Panc1 (cell line): ENCODE data around the gene SCAF1. TPM values are rescaled to one million over a fixed set of nuclear protein-coding genes. Genes with fewer than 3 reads are reported as not detected.

ENCODE experiments used
- ATAC-seq: fragments of 200-7000 bp; cut with Tn5 transposase; 2 replicates; pipeline ENCODE4 v1.9.1; 2020; ENCODE audit warnings: mild to moderate bottlenecking, moderate library complexity
- Bru-seq: library from RNA; stranded (reverse); fragments of 400-500 nt; gene quantifications from one replicate; lab custom pipeline; 2021; lab: Mats Ljungman, UMichigan
- BruChase-seq, 2 experiments: library from RNA; stranded (reverse); fragments of 400-500 nt; gene quantifications; one replicate each; lab custom pipeline; 2021; lab: Mats Ljungman, UMichigan
- BruUV-seq: library from RNA; stranded (reverse); fragments of 400-500 nt; replicated peaks from 2 replicates; lab custom pipeline; 2021; lab: Mats Ljungman, UMichigan
- CTCF ChIA-PET: fragments of 300-600 bp; sonication (Branson Sonifier 250); formaldehyde crosslinking; loops from one replicate; lab custom pipeline; 2022; ENCODE audit warnings: antibody characterized with exemption; lab: Charles Lee
- POLR2A ChIA-PET: fragments of 300-600 bp; sonication (Branson Sonifier 250); formaldehyde crosslinking; loops from one replicate; lab custom pipeline; 2022; ENCODE audit warnings: antibody characterized with exemption; lab: Charles Lee
- DNase-seq: peaks from one replicate; pipeline ENCODE4 v3.0.0-alpha.2; 2010; ENCODE audit warnings: low read depth, low spot score
- H3K27ac ChIP-seq: 2 replicates; pipeline ENCODE4 v1.5.1; 2011; ENCODE audit warnings: mild to moderate bottlenecking, low read length, inconsistent platforms
- H3K27me3 ChIP-seq: fragments of 200-500 bp; sonication (Bioruptor generic); 2 replicates; pipeline ENCODE4 v1.6.0; 2014; ENCODE audit warnings: low read length, inconsistent platforms; ENCODE audit not compliant: control insufficient read depth, insufficient read depth
- H3K36me3 ChIP-seq: fragments of 200-500 bp; sonication (Bioruptor generic); 2 replicates; pipeline ENCODE4 v1.5.1; 2014; ENCODE audit warnings: inconsistent platforms, mild to moderate bottlenecking, low read length, moderate library complexity; ENCODE audit not compliant: control insufficient read depth, insufficient read depth
- H3K4me1 ChIP-seq: 2 replicates; pipeline ENCODE4 v1.5.1; 2011; ENCODE audit warnings: inconsistent platforms, mild to moderate bottlenecking, low read length, moderate library complexity; ENCODE audit not compliant: control insufficient read depth, insufficient read depth
- H3K4me3 ChIP-seq, 2 experiments: 2 replicates each; pipeline ENCODE4 v1.5.1; 2011 to 2012; ENCODE audit warnings: low read depth in 2 of 2, low read length in 2 of 2, mild to moderate bottlenecking in 2 of 2, inconsistent platforms in 1 of 2, moderate library complexity in 1 of 2
- H3K9me3 ChIP-seq: fragments of 200-500 bp; sonication (Bioruptor generic); 2 replicates; pipeline ENCODE4 v1.5.1; 2014; ENCODE audit warnings: low read depth, mild to moderate bottlenecking, inconsistent platforms, low read length, moderate library complexity; ENCODE audit not compliant: control insufficient read depth, insufficient read depth
- CTCF ChIP-seq: fragments of 450-650 bp; IDR thresholded peaks from 2 replicates; pipeline ENCODE4 v1.5.1; 2017; ENCODE audit warnings: mild to moderate bottlenecking
- POLR2AphosphoS5 ChIP-seq: IDR thresholded peaks from 2 replicates; pipeline ENCODE4 v1.6.1; 2012; ENCODE audit warnings: mild to moderate bottlenecking, low read depth, low read length, moderate library complexity
- REST ChIP-seq, 2 experiments: IDR thresholded peaks; 2 replicates each; pipeline ENCODE4 v1.6.1; 2011 to 2012; ENCODE audit warnings: low read depth in 2 of 2, control low read depth in 1 of 2, low read length in 1 of 2, mild to moderate bottlenecking in 1 of 2, moderate library complexity in 1 of 2; ENCODE audit not compliant: insufficient read depth in 1 of 2
- SIN3A ChIP-seq: IDR thresholded peaks from 2 replicates; pipeline ENCODE4 v1.6.1; 2012; ENCODE audit warnings: low read depth, mild to moderate bottlenecking, low read length, moderate library complexity, borderline replicate concordance; ENCODE audit not compliant: insufficient read depth
- TCF7L2 ChIP-seq: IDR thresholded peaks from 2 replicates; pipeline ENCODE4 v1.6.1; 2011; ENCODE audit warnings: mild to moderate bottlenecking, low read depth, low read length, inconsistent platforms
- in situ Hi-C: cut with HindIII; loops from 2 replicates; pipeline ENCODE4 v1.10.0; 2016; ENCODE audit warnings: low sequenced_read_pairs, low pct_unique_long_range_greater_than_20kb
- intact Hi-C: fragments of 100-400 bp; cut with micrococcal nuclease; formaldehyde crosslinking; loops from one replicate; pipeline ENCODE4 v1.10.0; 2022; ENCODE audit not compliant: unreplicated experiment
- long read RNA-seq: library from polyadenylated mRNA; unstranded; transcript quantifications from one replicate; pipeline ENCODE4 v2.0.0, GENCODE V29; 2021; ENCODE audit not compliant: unreplicated experiment
- polyA plus RNA-seq: library from polyadenylated mRNA; unstranded; fragments of >200 nt; gene quantifications from one replicate; pipeline ENCODE4 v1.2.1, GENCODE V29; 2012; ENCODE audit warnings: missing spikeins; ENCODE audit not compliant: insufficient read length
- total RNA-seq: library from RNA; stranded (reverse); gene quantifications from one replicate; pipeline ENCODE4 v1.2.1, GENCODE V29; 2021; ENCODE audit not compliant: unreplicated experiment

The SCAF1 gene
- total RNA-seq (77.4 TPM), Bru-seq, nascent RNA (percentile 75 among the genes with signal in this experiment), BruChase-seq, experiment 1, labeled RNA remaining after a 2-hour chase (percentile 80 among the genes with signal in this experiment), BruChase-seq, experiment 2, labeled RNA remaining after a 6-hour chase (percentile 85 among the genes with signal in this experiment)
- polyA plus RNA-seq = 62.1 TPM
- long read RNA-seq, partial matches to known transcripts = 92 of 98 reads
- long read RNA-seq, other reads (novel, unspliced or antisense) = 6 of 98 reads

DNA sequence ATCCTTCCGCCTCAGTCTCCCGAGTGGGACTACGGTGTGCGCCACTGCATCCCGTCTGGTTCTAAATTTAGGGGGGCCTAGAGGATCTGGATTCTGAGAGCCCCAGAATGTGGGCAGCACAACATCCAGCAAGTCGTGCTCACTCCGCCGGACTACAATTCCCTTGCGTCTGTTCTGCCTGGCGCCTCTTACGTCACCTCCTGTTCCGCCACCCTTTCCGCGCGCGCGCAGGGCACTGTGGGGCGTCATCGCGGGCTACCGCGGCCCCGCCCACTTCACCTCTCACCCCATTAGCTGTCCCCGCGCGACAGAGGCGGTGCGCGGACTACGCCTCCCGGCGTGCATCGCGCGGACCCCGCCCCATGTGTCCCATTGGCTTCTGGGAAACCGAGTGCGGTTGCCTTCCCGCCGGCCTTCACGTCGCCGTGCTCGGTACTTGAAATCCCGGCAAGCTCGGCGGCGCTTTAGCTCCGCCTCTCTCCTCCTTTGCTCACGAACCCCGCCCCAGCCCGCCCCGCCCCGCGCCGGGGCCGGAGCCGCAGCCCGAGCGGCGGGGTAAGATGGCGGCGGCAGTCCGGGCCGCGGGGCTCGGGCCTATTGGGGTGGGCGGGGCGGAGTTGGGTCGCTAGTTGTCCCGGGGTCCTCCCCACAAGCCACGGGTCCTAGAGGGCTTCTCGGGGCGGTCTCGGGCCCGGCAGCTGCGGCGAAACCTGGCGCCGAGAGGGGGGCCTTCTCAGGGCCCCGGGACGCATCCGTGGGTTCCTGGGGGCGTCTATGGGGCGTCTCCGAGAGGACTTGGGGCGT, at the start of gene SCAF1:
SCAF1 (plus strand) TSS at position 522 of the 804 bp plus-strand sequence. CDS start 2,818 bp downstream, outside the sequence.
- TF ChIP-seq TCF7L2 (no peak), CTCF (no peak), SIN3A (0 out of 2 replicates have a peak, but pooled peaks have one; percentile 46), POLR2AphosphoS5 (peak; percentile 51; the same call in 1 of the 2 replicates), REST (IDR thresholded peaks at IDR 0.05; ENCODE audit: insufficient read depth in 1 of 2, low read depth in 2 of 2, low read length in 1 of 2) (no peak)
- Histone ChIP-seq H3K36me3 (peaks cover 4% of the 10 kb centered on the region; the same call in 1 of the 2 replicates), H3K4me1 (peaks cover 16% of the 10 kb centered on the region), H3K4me3 (peak within 1 kb of the TSS; percentile 94 to 96), H3K27ac (peak within 1 kb of the TSS; percentile 99), H3K9me3 (no peaks in the 10 kb centered on the region), H3K27me3 (no peaks in the 10 kb centered on the region)
- ChIA-PET CTCF (interaction anchor here (0.7 kb wide), 1 partner anchor 189 kb away, joined by 3 read pairs; the partner anchor contains the start of gene ALDH16A1), POLR2A (interaction anchor here (0.5 to 1.0 kb wide), 4 partner anchors 12 to 95 kb away, joined by 3 to 5 read pairs (median 3); no protein-coding TSS in a partner anchor)
- intact Hi-C loops (no loop called here), in situ Hi-C loops (no loop called here)
- ATAC-seq = peak; percentile 74
- BruUV-seq = no TSS peak
- peak; percentile 74 for DNase-seq

DNA sequence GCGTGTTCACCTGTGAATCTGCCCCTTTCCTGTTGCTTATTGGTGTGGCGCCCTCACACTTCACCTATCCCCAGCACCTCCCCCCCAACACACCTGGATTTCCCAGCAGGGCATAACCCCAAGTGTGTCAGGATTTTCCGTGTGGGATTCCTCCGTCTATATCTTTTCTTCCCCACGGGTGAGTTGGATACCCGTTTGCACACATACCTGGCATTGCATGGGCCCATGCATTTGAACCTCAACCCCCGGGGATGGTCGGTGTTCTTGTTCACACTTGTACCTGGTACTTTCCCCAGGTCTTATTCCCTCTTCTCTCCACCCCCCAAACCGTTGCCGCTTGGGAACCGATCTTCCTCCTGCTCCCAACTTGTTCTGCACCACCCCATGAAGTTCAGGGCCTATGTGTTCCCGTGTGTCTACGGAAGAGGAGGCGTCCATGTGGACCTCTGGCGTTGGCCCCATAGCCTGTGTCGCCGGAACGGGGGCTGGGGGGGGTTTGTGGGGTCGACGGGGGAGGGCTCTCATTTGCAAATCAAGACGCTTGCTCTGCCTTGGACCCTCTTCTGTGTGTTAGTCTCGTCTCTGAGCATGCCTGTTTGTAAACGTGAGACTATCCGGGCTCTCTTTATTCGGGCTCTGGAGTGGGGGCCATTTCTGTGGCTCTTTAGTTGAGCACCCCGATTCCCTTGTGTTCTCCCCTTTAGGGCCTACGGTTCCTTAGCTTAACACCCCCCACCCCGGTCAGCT, 49.4 kb upstream of the SCAF1 start:
- Histone ChIP-seq H3K36me3 (peaks cover 4% of the 10 kb centered on the region; the same call in 1 of the 2 replicates), H3K9me3 (no peaks in the 10 kb centered on the region), H3K4me1 (peaks cover 8% of the 10 kb centered on the region), H3K4me3 (peak overlapping the region; percentile 67 to 73), H3K27ac (peak overlapping the region; percentile 83), H3K27me3 (no peaks in the 10 kb centered on the region)
- POLR2A ChIA-PET = no interaction called here
- intact Hi-C loops = no loop called here
- CTCF ChIA-PET = no interaction called here
- TF ChIP-seq REST (IDR thresholded peaks at IDR 0.05; ENCODE audit: insufficient read depth in 1 of 2, low read depth in 2 of 2, low read length in 1 of 2) = no peak
- no peak for TF ChIP-seq SIN3A
- no peak for TF ChIP-seq CTCF
- no peak for TF ChIP-seq TCF7L2
- no peak for TF ChIP-seq POLR2AphosphoS5
- 0 out of 2 replicates have a peak, but pooled peaks have one; percentile 5 for ATAC-seq
- no TSS peak for BruUV-seq
- DNase-seq = no peak
- in situ Hi-C loops = no loop called here
